GM19372 (cell line): ENCODE results near the gene GBP7.
A peak's percentile ranks its signal among the peaks of the same experiment; 100 is the strongest.
"Not testable (repeated sequence)": the region's sequence is repeated elsewhere in the genome, so short reads cannot be mapped to it uniquely, and the experiment has no call there.

Source experiments
- ATAC-seq: cut with Tn5 transposase; IDR thresholded peaks from one replicate; pipeline ENCODE4 v1.9.1; 2021; ENCODE audit warnings: mild to moderate bottlenecking, low read depth, moderate library complexity; ENCODE audit not compliant: unreplicated experiment

Gene GBP7

DNA sequence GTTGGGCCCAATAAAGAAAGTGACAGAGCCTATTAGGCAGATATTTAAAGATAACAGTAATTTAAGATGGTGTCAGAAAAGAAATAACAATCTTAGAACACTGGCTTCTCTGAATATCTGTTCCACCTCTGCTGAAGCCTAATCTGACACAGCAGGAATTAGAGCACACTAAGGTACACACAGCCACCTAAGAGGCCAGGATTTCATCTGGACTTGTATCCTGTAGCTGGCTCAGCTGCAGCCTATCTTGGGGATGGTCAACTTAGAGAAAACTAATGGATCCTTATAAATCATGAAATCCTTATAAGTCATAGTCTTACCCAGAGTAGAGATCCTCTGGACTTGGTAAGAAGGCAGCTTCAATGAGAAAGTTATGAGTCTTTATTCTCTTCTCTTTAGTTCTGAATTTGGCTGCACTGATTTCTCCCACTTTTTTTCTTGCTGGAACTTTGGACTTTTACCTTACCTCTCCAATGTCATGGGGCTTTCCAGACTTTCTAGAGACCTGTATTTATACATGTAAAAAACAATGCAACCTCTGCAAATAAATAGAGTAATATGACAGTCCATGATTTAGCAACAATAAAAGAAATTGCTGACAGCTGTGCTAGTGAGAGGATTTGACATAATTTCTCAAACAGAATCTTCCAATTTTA lies at the start of gene GBP7:
GBP7 (minus strand) TSS at position 403 of the 656 bp plus-strand sequence. CDS start 4,068 bp downstream, outside the sequence.
- ATAC-seq: no peak

- ATAC-seq: no peak
Measured at GRCh38 chr1:89221341-89221740, 45.5 kb upstream of the GBP7 start.

GRCh38 chr1:89219851-89220250 lies 44.0 kb upstream of the GBP7 start:
- not testable (repeated sequence) for ATAC-seq

DNA sequence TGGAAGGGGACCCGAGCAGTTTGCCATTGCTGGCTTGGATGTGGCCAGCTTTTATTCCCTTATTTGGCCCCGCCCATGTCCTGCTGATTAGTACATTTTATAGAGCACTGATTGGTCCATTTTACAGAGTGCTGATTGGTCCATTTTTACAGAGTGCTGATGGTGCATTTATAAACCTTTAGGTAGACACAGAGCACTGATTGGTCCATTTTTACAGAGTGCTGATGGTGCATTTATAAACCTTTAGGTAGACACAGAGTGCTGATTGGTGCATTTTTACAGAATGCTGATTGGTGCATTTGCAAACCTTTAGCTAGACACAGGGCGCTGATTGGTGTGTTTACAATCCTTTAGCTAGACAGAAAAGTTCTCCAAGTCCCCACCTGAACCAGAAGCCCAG lies 43.1 kb upstream of the GBP7 start:
- not testable (repeated sequence) for ATAC-seq

DNA sequence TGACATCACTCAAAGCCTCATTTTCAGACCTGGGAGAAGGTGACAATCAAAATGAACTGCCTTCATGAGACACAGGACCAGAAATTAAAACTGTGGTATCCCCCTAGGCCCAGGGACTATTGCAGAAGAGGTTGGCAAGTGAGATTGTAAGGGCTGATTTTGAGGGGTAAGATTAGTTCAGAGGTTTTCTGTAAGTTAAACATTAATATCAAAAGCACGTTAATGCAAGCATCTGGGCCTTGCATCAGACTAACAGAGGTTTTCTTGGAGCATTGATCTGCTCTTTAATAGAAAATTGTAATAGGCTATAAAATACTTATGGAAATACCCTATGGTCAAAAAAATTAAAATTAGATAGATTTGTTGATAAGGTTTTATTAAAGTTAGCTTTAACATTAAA lies 37.5 kb upstream of the GBP7 start:
- ATAC-seq: no peak

- no peak for ATAC-seq
Measured at GRCh38 chr1:89211035-89211634, 35.3 kb upstream of the GBP7 start.

DNA sequence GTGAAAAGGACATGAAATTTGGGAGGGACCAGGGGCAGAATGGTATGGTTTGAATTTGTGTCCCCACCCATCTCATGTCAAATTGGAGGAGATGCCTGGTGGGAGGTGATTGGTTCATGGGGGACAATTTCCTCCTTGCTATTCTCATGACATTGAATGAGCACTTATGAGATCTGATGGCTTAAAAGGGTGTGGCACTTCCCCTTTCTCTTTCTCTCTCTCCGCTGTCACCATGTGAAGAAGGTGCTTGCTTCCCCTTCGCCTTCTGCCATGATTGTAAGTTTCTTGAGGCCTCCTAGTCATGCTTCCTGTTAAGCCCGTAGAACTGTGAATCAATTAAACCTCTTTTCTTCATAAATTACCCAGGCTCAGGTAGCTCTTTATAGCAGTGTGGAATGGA lies 30.6 kb upstream of the GBP7 start:
- ATAC-seq: no peak

DNA sequence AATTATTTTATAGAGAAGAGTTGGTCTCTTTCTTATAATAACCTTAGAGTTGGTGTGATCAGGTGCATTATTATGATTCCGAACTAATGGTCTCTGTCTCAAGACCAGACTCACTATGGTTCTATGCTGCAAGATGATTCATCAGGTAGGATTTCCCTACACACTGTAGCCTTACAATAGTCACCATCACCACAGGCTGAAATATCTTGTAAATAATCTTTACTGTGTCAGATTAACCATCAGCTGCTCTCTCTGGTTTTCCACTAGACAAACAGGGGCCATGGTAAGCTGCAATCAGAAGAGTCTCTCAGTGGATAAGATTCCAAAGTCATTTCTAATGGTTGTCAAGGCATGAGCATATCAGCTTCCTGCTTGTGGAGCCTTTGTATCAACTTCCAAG lies 27.4 kb upstream of the GBP7 start:
- no peak for ATAC-seq

- peak; percentile 53 for ATAC-seq
Measured at GRCh38 chr1:89201106-89201794, 25.4 kb upstream of the GBP7 start.

DNA sequence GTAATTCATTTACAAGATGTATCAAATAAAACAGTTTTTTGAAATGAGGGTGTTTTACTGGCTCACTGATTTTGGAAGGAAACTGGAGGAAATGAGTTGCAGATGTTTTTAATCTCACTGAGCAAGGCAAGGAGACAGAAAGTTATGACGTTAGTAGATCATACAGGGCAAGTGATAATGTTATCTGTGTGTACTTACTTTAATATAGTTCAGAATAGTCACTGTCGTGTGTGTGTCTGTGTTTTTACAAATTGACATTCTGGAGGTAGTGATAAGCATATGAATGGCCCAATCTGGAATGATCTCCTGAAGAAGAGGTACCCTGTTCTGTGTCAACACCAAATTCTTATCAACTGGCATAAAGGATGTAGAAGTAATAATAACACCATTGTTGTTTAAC lies 24.9 kb upstream of the GBP7 start:
- ATAC-seq: no peak

DNA sequence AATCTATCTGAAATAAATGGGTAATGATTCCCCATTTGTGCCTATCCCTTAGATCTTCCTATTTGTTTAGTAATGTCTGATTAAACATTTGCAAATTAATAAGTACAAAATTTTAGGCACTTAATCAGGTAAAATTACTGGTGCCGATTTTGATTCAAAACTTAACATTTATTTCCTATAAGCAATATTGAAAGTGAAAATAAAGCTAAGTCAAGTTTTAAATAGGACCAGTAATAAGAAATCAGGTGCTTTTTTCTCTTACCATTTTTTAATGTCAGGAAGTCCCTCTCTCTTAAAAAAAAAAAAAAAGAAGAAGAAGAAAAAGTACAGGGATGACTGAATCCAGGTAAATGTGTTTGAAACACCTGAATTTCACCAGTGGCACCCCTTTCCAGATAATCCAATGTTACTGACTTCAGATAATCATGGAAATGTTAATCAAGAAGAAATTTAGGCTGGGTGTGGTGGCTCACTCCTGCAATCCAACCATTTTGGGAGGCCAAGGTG lies 23.8 kb upstream of the GBP7 start:
- no peak for ATAC-seq

DNA sequence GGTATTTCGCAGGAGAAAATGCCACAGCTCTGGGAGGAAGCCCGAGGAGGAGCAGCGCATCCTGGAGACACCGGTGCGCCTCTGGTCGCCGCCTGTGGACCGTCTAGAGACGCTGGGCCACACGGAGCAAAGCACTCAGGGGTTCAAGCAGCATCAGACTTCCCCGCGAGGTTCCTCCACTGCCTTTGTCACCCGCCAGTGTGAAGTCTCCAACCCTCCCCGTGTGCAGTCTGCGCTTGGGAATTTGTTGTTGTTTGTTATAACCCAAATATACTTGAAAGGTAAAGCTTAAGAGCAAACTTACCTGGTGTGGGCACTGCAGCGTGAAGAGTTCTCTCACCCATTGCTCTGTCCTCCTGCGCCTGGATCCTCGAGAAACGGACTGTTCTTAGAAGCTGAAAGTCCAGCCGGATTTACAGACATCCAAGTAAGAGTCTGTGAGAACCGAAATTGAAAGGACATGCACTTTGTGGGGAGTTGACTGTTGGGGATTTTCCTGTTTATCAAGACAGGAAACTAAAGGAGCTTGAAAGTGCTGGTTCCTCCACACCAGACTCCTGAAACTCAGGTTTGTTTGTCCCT lies 22.8 kb upstream of the GBP7 start, which contains the start of gene GBP4:
GBP4 (minus strand) TSS at position 452 of the 582 bp plus-strand sequence; CDS start at position 344, 108 bp downstream.
- ATAC-seq: peak; percentile 44

DNA sequence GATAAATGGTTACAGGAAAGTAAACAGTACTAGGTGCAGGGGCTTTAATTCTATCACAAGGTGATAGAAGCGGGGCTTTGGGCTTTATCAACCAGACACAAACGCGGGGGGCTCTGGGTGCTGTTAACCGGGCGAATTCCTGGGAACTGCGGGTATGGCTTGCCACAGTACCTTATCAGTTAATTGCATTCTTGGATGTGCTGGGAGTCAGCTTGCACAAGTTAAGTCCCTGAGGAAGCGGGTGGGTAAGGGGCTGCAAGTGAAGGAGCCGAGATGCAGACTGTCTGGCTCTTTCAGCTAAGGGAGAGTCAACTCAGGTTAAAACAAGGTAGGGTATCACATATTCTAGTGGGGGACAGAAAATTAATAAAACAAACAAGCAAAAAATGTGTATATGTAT lies 22.3 kb upstream of the GBP7 start:
- ATAC-seq: no peak

DNA sequence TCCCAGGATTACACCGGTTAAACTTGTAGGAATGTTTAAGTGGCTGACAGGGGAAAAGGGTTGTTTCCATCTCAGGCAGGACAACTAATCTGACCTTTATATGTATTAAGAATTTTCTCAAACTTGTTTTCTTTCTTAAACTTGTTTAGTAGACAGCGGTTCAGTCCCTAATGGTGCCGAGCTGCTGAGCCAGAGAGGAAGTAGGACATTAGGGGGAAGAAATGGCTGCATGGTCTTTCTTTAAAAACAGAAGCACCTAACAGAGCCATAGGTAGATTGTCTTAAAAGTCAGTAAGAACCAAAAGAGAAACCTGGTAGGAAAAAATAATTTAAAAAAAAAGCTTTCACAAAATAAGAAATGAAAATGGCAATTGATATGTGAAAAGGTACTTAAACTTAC lies 19.7 kb upstream of the GBP7 start:
- no peak for ATAC-seq

GRCh38 chr1:89191314-89191713 lies 15.5 kb upstream of the GBP7 start:
- no peak for ATAC-seq

- no peak for ATAC-seq
Measured at GRCh38 chr1:89190017-89190416, 14.2 kb upstream of the GBP7 start.

DNA sequence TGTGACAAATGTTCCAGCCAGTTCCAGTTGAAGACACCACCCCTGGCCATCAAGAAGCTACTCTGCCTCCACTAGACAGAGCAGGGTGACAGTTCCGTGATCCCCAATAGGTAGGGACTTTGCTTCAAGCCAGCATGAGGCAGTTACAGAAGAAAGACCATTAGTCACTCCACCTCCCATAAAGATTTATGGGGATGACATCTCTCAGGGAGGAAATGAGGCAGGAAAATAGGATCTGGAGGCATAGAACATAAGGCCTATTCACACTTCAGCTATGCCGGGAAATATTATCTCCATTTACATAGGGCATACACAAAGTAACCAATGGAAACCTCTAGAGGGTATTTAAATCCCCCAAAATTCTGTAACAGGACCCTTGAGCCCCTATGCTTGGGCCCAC lies 3.5 kb upstream of the GBP7 start:
- ATAC-seq: no peak

DNA sequence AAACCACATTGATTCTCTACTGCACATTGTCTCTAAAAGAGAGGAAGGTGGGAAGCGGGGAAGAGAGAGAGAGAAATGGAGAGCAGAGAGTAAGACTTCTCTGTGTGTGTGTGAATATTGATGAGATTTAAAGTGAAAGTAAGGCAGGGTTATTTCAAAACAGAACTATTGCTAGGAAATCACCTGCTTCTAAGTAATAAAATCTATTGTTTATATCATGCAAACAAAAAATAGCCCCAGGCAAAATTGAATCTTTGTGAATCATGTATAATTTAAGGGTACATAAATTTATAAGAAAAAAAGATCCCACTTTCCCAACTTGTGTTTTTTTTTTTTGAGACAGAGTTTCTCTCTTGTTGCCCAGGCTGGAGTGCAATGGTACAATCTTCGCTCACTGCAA lies 1.2 kb upstream of the GBP7 start:
- no peak for ATAC-seq

GRCh38 chr1:89174491-89174890 lies 1.3 kb downstream of the GBP7 start:
- no peak for ATAC-seq

- ATAC-seq: no peak
Measured at GRCh38 chr1:89172468-89173143, 3.2 kb downstream of the GBP7 start.

DNA sequence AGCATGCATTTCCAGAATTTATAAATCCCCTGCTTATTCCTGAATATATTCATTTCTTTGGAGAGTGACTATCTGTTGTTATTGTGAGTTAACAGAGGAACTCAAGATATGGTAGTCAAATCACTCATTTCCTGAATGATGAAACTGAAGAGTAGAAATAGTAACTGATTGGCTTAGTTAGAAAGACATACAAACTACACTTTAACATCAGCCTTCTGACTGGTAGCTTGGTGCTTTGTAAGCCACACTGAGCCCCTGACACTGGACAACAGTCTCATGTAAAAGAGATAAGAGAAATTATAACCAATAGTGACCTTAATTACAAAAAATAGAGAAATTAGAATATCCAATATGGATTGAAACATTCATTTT lies 4.8 kb downstream of the GBP7 start:
- no peak for ATAC-seq
